Measurements from ENCODE around the gene MYH11.
"Not testable (repeated sequence)": the region's sequence is repeated elsewhere in the genome, so short reads cannot be mapped to it uniquely, and the experiment has no call there.

Gene MYH11

DNA sequence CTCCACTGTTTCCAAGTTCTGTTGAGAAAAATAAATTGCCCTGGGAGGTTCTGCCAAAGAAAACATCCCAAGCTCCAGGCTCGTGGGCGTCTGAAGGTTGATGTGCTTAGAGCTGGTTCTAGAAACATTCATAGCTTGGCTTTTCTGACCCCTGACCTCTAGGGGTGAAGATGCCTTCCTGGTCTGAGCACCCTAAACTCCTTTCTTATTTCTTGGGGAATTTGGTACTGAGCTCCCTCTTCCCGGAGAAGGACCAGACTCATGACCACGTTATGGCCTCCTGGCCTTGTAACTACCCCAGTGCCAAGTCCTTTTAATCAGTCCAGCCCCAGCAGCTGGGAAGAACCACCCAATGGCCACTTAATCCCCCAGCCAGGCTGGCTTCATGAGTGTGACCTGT lies 66.4 kb downstream of the MYH11 start:
- no peak overlapping the region for H3K27ac ChIP-seq
- TF ChIP-seq ZFX (IDR thresholded peaks at IDR 0.05; ENCODE audit: borderline replicate concordance), result no peak
- TF ChIP-seq, protein P1, sequence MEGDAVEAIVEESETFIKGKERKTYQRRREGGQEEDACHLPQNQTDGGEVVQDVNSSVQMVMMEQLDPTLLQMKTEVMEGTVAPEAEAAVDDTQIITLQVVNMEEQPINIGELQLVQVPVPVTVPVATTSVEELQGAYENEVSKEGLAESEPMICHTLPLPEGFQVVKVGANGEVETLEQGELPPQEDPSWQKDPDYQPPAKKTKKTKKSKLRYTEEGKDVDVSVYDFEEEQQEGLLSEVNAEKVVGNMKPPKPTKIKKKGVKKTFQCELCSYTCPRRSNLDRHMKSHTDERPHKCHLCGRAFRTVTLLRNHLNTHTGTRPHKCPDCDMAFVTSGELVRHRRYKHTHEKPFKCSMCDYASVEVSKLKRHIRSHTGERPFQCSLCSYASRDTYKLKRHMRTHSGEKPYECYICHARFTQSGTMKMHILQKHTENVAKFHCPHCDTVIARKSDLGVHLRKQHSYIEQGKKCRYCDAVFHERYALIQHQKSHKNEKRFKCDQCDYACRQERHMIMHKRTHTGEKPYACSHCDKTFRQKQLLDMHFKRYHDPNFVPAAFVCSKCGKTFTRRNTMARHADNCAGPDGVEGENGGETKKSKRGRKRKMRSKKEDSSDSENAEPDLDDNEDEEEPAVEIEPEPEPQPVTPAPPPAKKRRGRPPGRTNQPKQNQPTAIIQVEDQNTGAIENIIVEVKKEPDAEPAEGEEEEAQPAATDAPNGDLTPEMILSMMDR (IDR thresholded peaks at IDR 0.05), result no peak

DNA sequence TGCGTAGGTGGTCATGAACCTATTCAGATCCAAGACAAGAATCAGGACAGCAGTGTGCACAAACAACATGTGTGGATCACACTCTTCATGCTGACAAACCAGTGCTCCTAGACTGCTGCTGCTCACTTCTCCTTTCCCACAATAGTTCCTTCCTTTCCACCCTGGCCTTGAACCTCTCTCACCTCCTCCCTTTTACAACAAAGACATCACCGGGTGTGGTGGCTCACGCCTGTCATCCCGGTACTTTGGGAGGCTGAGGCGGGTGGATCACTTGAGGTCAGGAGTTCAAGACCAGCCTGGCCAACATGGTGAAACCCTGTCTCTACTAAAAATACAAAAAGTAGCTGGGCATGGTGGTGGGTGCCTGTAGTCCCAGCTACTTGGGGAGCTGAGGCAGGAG lies 67.0 kb downstream of the MYH11 start:
- not testable (repeated sequence) for H3K27ac ChIP-seq

DNA sequence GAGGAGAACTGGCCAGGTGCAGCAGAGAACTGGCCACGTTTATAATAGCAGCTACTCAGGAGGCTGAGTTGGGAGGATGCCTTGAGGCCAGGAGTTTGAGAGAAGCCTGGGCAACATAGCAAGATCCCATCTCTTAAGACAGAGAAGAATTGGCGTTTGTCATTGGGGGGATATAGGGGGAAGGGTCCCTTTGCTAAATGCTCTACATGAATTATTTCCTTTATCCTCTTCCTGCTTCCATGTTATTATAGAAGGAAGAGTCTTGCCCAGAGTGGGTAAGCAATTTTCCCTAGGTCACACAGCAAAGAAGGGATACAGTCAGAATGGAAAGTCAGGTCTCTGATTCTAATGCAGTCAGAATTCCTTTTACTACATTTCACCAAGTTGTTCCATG lies 68.0 kb downstream of the MYH11 start:
- TF ChIP-seq ZFX (IDR thresholded peaks at IDR 0.05; ENCODE audit: borderline replicate concordance), result no peak
- TF ChIP-seq, protein P1 (IDR thresholded peaks at IDR 0.05), result no peak
- no peak overlapping the region for H3K27ac ChIP-seq

DNA sequence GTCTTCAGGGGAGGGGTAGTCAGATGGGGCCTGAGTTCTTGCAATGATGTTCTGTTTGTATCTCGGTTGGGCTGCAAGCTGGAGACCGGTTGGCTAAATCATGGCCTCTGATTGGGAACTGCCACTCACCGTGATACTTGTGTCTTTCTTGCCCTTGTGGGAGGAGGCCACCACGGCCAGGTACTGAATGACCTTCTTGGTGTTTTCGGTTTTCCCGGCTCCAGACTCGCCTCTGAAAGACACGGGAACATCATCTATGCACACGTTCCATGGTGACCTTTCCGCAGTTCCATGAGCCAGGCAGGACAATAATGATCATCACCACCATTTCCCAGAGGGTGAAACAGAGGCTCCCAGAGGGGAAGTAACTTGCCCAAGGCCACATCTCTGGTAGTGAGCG lies 70.3 kb downstream of the MYH11 start:
- no peak for TF ChIP-seq ZFX (IDR thresholded peaks at IDR 0.05; ENCODE audit: borderline replicate concordance)
- TF ChIP-seq, protein P1 (IDR thresholded peaks at IDR 0.05), result no peak
- no peak overlapping the region for H3K27ac ChIP-seq

DNA sequence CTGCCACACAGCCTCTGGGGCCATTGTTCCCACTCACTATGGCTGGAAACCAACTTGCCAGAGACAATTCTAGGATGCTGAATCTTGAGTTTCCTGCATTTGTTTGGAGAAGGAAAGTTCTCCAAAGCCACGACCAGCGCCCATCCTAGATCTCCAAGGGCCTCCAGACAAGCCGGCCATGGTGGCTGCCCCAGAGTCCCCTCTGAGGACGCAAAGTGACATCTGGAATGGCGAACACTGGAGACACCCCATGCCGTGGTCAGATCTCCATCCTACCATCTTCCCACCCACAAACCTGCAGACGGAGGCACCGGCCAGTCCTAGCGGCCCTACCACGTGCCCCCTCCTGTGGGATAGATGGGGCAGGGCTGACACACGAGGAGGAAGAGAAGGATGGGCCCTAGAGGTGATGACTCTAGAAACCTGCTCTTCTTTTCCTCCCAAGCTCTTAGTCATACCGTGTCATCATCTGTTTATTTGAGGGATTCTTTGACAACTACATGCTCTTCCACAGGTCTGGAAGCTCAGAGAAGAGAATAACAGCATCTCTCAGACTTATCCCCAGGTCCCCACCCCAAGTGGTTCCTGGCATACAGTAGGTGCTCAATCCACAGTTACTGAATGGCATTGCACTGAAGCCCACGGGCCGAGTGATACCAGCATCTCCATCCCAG lies 71.3 kb downstream of the MYH11 start:
- no peak for TF ChIP-seq ZFX (IDR thresholded peaks at IDR 0.05; ENCODE audit: borderline replicate concordance)
- TF ChIP-seq, protein P1 (IDR thresholded peaks at IDR 0.05), result no peak
- no peak overlapping the region for H3K27ac ChIP-seq

DNA sequence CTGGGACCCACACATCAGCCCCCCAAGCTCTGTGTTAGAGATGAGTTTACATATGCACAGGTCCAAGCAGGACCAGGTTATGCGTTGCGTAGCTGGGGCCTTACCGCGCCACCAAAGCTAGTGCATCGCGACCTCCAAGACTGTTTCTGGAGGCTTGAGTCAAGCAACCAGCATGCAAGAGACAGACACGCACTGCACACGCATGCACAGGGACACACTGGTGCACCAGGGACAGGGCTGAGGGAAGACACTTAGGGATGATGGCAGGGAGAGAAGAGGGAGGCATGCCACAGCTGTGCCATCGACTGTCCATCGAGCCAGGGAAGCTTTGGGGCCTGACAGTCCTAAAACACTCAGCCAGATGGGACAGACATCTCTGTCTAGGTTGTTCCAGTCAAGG lies 72.8 kb downstream of the MYH11 start:
- no peak for TF ChIP-seq ZFX (IDR thresholded peaks at IDR 0.05; ENCODE audit: borderline replicate concordance)
- TF ChIP-seq, protein P1 (IDR thresholded peaks at IDR 0.05), result no peak
- H3K27ac ChIP-seq, result no peak overlapping the region

DNA sequence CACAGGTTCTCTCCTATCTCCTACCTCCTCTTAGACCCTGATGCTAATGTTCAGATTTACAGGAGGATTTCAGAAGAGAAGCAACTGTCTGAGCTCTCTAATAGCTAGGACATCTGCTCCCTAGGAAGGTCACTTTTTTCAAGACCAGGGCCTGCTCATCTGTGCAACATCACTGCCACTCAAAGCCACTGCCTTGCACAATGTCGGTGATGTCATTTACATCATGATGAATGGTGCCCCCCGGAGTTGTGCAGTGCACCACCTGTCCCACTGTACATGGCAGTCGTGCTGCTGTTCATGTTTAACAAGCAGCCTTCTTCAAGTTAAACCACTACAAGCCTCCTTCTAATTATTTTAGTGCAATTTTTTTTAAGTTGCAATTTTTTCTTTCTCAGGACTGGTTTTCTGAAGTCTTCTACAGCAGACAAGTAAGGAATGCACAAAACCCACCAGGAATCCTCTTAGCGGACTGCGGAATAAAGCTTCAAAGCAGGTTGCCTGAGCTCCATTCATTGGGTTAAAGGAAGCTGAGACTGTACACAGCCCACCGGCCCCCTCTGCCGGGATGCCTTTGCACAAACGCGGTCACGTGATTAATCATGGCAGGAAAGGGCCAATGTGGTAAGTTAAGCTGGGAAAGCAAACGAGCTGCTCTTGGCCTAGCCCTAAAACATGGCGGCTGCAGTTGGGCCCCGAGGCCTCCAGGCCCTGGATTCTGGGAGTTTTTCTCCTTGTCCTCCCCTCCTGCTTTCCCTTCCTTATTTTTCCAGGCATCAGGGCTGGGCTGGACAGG lies 74.1 kb downstream of the MYH11 start:
- no peak overlapping the region for H3K27ac ChIP-seq
- TF ChIP-seq, protein P1 (IDR thresholded peaks at IDR 0.05), result no peak
- no peak for TF ChIP-seq ZFX (IDR thresholded peaks at IDR 0.05; ENCODE audit: borderline replicate concordance)
